AG09319 (cell line): Measurements from ENCODE around the gene FOSB.

Experiments used
- DNase-seq: peaks from one replicate; pipeline ENCODE4 v3.0.0-alpha.2; 2010; ENCODE audit warnings: low read depth; ENCODE audit errors: extremely low read depth
- TF ChIP-seq, protein P1 (sequence below): IDR thresholded peaks from 2 replicates; pipeline ENCODE4 v1.5.1; 2011; ENCODE audit warnings: low read depth, mild to moderate bottlenecking, inconsistent platforms, low read length, moderate library complexity

The FOSB gene

DNA sequence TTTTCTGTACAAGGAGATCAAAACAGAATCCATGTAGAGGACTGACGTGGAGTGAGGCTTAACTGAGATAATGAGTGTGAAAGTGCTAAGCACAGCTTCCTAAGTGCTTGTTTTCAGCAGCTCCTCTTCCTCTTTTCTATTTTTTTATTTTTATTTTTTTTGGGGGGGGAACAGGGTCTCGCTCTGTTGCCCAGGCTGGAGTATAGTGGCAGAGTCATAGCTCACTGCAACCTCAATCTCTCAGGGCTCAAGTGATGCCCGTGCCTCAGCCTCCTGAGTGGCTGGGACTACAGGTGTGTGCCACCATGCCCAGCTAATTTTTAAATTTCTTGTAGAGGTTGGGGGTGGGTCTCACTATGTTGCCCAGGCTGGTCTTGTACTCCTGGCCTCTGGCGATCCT lies 5.6 kb upstream of the FOSB start:
- TF ChIP-seq, protein P1, sequence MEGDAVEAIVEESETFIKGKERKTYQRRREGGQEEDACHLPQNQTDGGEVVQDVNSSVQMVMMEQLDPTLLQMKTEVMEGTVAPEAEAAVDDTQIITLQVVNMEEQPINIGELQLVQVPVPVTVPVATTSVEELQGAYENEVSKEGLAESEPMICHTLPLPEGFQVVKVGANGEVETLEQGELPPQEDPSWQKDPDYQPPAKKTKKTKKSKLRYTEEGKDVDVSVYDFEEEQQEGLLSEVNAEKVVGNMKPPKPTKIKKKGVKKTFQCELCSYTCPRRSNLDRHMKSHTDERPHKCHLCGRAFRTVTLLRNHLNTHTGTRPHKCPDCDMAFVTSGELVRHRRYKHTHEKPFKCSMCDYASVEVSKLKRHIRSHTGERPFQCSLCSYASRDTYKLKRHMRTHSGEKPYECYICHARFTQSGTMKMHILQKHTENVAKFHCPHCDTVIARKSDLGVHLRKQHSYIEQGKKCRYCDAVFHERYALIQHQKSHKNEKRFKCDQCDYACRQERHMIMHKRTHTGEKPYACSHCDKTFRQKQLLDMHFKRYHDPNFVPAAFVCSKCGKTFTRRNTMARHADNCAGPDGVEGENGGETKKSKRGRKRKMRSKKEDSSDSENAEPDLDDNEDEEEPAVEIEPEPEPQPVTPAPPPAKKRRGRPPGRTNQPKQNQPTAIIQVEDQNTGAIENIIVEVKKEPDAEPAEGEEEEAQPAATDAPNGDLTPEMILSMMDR, result no peak
- no peak for DNase-seq

DNA sequence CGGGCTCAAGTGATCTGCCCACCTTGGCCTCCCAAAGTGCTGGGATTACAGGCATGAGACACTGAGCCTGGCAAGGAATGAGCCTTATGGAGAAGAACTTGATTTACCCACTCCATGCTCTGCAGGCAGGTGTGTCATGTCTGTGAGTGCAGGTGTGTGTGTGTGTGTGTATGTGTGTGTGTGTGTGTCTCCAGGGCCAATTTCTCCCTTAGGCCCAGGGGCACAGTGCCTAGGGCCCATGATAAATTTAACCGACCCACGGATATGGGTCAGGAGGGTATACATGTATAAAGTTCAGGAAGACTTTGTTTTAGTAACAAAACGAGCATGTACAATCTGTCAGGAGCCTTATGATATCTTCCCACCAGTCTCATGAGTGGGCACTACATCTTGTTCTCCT lies 4.6 kb upstream of the FOSB start:
- DNase-seq, result no peak
- TF ChIP-seq, protein P1, result no peak

DNA sequence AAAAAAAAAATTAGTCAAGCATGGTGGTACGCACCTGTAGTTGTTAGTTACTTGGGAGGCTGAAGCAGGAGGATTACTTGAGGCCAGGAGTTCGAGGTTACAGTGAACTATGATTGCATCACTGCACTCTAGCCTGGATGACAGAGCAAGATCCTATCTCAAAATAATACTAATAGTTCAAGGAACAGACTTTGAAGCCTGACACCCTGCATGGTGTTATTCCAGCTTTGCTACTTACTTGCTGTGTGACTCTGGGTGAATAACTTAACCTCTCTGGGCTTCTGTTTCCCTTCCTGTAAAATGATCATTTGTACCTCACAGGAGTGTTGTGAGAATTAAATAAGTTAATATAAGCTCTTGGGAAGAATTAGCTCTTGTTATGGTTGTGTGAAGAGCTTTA lies 3.5 kb upstream of the FOSB start:
- DNase-seq, result no peak

DNA sequence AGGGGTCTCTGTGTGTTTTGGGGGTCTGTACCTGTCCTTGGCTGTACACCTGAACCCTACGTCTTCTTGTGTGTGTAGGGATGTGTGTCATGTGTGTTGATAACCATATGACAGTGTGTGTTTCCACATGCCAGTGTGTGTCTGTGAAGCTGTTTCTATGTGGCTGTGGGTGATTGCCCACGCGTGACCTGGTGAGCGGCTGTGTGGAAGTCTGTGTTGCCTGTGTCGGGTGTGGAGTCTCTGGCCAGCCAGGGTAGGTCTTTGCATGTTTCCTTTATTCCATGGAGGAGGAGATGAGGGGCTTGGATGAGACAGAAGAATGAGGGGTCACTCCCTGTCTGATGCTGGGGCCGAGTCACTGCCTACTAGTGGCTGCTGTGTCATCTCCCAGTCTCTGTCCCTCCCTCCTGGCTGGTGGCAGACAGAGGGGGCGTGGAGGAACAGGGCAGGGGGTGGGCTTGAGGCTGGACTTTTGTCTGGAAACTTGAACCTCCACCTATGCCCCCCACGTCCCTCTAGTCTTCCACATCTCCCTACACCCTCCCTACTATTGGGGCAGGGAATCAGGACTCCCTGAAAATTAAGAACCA lies 2.8 kb upstream of the FOSB start:
- no peak for DNase-seq
- TF ChIP-seq, protein P1, result no peak

More for the DNA sequence above, 3.5 kb upstream of the FOSB start:
- TF ChIP-seq, protein P1, result no peak

DNA sequence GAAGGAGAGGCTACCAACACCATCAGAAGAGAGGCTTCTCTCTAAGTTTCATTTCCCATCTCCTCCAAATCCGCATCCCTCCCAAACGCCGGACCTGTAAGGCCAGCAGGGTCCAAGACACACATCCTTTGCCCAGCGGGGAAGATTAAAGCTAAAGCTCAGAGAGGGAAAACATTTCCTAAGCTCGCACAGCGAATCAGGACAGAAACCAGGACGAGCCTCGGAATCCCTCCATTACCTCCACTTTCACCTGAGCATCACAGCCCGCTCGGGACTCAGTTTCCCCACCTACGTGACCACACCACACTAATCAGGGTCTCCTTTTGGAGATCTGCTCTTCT lies 711 bp upstream of the FOSB start:
- DNase-seq, result no peak
- TF ChIP-seq, protein P1, result no peak

DNA sequence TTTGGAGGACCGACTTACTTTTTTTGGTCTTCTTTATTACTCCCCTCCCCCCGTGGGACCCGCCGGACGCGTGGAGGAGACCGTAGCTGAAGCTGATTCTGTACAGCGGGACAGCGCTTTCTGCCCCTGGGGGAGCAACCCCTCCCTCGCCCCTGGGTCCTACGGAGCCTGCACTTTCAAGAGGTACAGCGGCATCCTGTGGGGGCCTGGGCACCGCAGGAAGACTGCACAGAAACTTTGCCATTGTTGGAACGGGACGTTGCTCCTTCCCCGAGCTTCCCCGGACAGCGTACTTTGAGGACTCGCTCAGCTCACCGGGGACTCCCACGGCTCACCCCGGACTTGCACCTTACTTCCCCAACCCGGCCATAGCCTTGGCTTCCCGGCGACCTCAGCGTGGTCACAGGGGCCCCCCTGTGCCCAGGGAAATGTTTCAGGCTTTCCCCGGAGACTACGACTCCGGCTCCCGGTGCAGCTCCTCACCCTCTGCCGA lies 409 bp downstream of the FOSB start:
- TF ChIP-seq, protein P1, result no peak
- DNase-seq, result no peak

DNA sequence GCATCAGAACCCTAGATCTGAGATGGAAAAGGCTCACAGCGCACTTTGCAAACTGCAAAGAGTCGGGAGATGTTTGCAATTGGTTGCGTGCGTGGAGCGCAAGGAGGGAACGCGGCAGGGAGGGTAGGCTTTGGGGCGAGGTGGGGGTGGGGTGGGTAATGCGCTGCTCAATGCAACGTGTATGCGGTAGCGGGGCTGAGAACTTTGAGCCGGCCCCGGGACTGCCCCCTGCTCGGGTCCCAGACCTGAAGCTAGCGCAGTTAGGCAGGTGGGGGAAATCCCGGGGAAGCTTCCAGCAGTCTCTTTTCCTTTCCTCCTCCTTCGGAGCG lies 971 bp downstream of the FOSB start:
- TF ChIP-seq, protein P1, result no peak
- no peak for DNase-seq
